Measurements from ENCODE around the gene SLC7A4. TPM values are rescaled to one million over a fixed set of nuclear protein-coding genes. Genes with fewer than 3 reads are reported as not detected.

SLC7A4 gene
- total and polyA plus RNA-seq, 10 of the 15 experiments (the other 5 are each of a cell fraction or from before 2014, with no cell fraction given): 0.06 to 0.25 (median 0.14) TPM; not detected in 6

DNA sequence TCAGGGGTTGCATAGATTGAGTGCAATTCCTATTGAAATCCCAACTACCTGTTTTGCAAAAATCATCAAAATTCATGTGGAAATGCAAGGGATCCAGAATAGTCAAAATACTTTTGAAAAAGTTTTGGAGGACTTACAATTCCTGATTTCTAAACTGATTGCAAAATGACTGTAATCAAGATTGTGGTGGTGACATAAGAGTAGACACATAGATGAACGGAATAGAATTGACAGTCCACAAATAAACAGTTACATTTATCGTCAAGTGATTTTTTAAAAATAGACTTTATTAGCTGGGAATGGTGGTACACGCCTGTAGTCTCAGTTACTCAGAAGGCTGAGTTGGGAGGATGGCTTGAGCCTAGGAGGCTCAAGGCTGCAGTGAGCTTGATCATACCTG lies 2.6 kb upstream of the SLC7A4 start (continued):
- TF ChIP-seq, protein P1, sequence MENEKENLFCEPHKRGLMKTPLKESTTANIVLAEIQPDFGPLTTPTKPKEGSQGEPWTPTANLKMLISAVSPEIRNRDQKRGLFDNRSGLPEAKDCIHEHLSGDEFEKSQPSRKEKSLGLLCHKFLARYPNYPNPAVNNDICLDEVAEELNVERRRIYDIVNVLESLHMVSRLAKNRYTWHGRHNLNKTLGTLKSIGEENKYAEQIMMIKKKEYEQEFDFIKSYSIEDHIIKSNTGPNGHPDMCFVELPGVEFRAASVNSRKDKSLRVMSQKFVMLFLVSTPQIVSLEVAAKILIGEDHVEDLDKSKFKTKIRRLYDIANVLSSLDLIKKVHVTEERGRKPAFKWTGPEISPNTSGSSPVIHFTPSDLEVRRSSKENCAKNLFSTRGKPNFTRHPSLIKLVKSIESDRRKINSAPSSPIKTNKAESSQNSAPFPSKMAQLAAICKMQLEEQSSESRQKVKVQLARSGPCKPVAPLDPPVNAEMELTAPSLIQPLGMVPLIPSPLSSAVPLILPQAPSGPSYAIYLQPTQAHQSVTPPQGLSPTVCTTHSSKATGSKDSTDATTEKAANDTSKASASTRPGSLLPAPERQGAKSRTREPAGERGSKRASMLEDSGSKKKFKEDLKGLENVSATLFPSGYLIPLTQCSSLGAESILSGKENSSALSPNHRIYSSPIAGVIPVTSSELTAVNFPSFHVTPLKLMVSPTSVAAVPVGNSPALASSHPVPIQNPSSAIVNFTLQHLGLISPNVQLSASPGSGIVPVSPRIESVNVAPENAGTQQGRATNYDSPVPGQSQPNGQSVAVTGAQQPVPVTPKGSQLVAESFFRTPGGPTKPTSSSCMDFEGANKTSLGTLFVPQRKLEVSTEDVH (IDR thresholded peaks at IDR 0.05; ENCODE audit: low read depth, partially characterized antibody): no peak

DNA sequence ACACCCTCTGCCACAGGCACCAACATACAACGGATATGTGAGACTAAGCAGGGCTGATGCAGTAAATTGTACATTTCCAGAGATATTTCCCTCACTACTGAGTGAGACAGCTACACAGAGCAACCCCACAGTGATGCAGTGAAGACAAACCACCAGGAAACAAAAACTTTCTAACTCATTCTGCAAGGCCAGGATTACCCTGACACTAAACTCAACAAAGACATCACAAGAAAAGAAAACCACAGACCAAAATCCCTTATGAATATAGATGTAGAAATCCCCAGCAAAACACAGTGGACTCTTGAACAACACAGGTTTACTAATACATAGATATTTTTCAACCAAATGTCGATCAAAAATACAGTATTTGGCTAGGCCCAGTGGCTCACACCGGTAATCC lies 1.5 kb upstream of the SLC7A4 start:
- ChIA-PET POLR2A (no interaction called here), SMC1A (ENCODE audit: uncharacterized antibody, unreplicated experiment) (interaction anchor here (1.2 kb wide), 1 partner anchor 13 kb away, joined by 3 read pairs; no protein-coding TSS in a partner anchor), CTCF (no interaction called here), RAD21 (ENCODE audit: unreplicated experiment) (interaction anchor here (0.6 kb wide), 1 partner anchor 32 kb away, joined by 3 read pairs; no protein-coding TSS in a partner anchor)
- Histone ChIP-seq H3K4me1 (ENCODE audit: control insufficient read depth, insufficient read depth, low read length) (peaks cover 7% of the 10 kb centered on the region), H3K9me3 (replicated peaks; ENCODE audit: control insufficient read depth, insufficient read depth, low read length) (no peaks in the 10 kb centered on the region), H4K20me1 (ENCODE audit: control insufficient read depth, insufficient read depth) (no peaks in the 10 kb centered on the region), H3K27me3 (replicated peaks in 1 of 2; ENCODE audit: control insufficient read depth in 2 of 2, insufficient read depth in 2 of 2, low read length in 1 of 2) (no peaks in the 10 kb centered on the region; a peak in 1 of 4 replicates), H3K4me3 (no peak overlapping the region), H3K9ac (ENCODE audit: control insufficient read depth, insufficient read depth, low read length) (no peak overlapping the region), H3K79me2 (ENCODE audit: control insufficient read depth, insufficient read depth, low read length) (no peaks in the 10 kb centered on the region), H3K27ac (ENCODE audit: control insufficient read depth, insufficient read depth) (no peak overlapping the region), H2AFZ (ENCODE audit: control insufficient read depth, low read depth, low read length) (no peak overlapping the region), H3K36me3 (ENCODE audit: control insufficient read depth in 2 of 2, insufficient read depth in 2 of 2, low read length in 1 of 2) (no peaks in the 10 kb centered on the region), H3K4me2 (ENCODE audit: control insufficient read depth, insufficient read depth) (no peak overlapping the region)
- intact Hi-C loops (cut with micrococcal nuclease; ENCODE audit: unreplicated experiment): no loop called here
- DNase-seq (ENCODE audit: low read depth, low spot score): no peak
- 5% methylated on average over 3 of the region's 3 CpGs for WGBS (ENCODE audit: insufficient coverage, insufficient replicate concordance, low lambda C conversion rate, missing lambda C conversion rate)
- FAIRE-seq: peak; percentile 75
- ATAC-seq: peak; percentile 82
- in situ Hi-C loops (cut with MboI): no loop called here
- no TSS peak for BruUV-seq (replicated peaks)
- TF ChIP-seq RUNX3 (IDR thresholded peaks at IDR 0.05; ENCODE audit: low read length) (peak; percentile 86), JUNB (IDR thresholded peaks at IDR 0.05) (peak; percentile 58), CBFB (IDR thresholded peaks at IDR 0.05; ENCODE audit: low read depth) (0 out of 2 replicates have a peak, but pooled peaks have one; percentile 44), NFIC (IDR thresholded peaks at IDR 0.05; ENCODE audit: low read depth, low read length) (peak; percentile 68; the same call in 1 of the 2 replicates), FOXM1 (IDR thresholded peaks at IDR 0.05; ENCODE audit: low read depth, low read length) (peak; percentile 44; the same call in 1 of the 2 replicates), NRF1 (conservative IDR thresholded peaks at IDR 0.05; ENCODE audit: low read depth, low read length) (no peak)
- TF ChIP-seq, protein P2, sequence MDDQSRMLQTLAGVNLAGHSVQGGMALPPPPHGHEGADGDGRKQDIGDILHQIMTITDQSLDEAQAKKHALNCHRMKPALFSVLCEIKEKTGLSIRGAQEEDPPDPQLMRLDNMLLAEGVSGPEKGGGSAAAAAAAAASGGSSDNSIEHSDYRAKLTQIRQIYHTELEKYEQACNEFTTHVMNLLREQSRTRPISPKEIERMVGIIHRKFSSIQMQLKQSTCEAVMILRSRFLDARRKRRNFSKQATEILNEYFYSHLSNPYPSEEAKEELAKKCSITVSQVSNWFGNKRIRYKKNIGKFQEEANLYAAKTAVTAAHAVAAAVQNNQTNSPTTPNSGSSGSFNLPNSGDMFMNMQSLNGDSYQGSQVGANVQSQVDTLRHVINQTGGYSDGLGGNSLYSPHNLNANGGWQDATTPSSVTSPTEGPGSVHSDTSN (IDR thresholded peaks at IDR 0.05; ENCODE audit: insufficient replicate concordance, low read depth, low read length): no peak
- TF ChIP-seq, protein P3, sequence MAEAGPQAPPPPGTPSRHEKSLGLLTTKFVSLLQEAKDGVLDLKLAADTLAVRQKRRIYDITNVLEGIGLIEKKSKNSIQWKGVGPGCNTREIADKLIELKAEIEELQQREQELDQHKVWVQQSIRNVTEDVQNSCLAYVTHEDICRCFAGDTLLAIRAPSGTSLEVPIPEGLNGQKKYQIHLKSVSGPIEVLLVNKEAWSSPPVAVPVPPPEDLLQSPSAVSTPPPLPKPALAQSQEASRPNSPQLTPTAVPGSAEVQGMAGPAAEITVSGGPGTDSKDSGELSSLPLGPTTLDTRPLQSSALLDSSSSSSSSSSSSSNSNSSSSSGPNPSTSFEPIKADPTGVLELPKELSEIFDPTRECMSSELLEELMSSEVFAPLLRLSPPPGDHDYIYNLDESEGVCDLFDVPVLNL (IDR thresholded peaks at IDR 0.05; ENCODE audit: low read depth, low read length): no peak

Data from GM12878 (cell line).